Measurements from ENCODE around the gene CYP4F8. TPM values are rescaled to one million over a fixed set of nuclear protein-coding genes. Genes with fewer than 3 reads are reported as not detected.
A peak's percentile ranks its signal among the peaks of the same experiment; 100 is the strongest.
"Not testable (repeated sequence)": the region's sequence is repeated elsewhere in the genome, so short reads cannot be mapped to it uniquely, and the experiment has no call there.

The CYP4F8 gene
- polyA plus RNA-seq, 2 donors = 0.10 to 0.19 TPM

DNA sequence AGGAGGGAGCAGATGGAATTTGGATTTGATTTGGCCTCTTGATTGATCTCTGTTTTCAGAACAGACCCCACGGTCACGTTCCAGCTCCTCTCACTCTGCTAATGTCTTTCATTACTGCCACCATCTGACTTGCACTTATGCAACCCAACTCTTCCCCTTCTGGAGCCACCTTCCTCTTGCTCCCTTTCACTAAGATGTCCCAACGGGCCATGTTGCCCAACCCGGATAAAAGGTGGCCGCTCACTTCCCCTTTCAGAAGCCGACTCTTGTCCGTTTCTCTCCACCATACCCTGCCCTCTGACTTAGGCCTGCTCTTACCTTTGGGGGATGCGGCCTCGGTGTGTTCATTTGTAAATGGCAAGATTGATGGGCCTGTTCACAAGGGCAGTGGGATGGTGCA is 27.4 kb upstream of the CYP4F8 start:
- H3K4me3 ChIP-seq (ENCODE audit: low read depth in 1 of 2, low read length in 2 of 2) = no peak overlapping the region
- peaks cover 0 to 6% of the 10 kb centered on the region in 2 donors for H3K4me1 ChIP-seq (ENCODE audit: control insufficient read depth in 2 of 2, insufficient read depth in 2 of 2, low read length in 1 of 2)
- no peaks in the 10 kb centered on the region for H3K36me3 ChIP-seq (ENCODE audit: control insufficient read depth in 2 of 2, insufficient read depth in 2 of 2, low read length in 1 of 2)
- H3K9me3 ChIP-seq (ENCODE audit: control insufficient read depth in 2 of 2, insufficient read depth in 1 of 2, low read depth in 1 of 2, low read length in 1 of 2) = peaks cover 0 to 2% of the 10 kb centered on the region in 2 donors
- H3K27ac ChIP-seq (ENCODE audit: low read depth in 2 of 2, low read length in 1 of 2) = no peak overlapping the region
- peaks cover 2 to 8% of the 10 kb centered on the region in 2 donors for H3K27me3 ChIP-seq (ENCODE audit: control insufficient read depth in 1 of 2, insufficient read depth in 2 of 2, low read length in 2 of 2)
- WGBS, 2 donors = 84% methylated on average over 9 of the region's 9 CpGs

DNA sequence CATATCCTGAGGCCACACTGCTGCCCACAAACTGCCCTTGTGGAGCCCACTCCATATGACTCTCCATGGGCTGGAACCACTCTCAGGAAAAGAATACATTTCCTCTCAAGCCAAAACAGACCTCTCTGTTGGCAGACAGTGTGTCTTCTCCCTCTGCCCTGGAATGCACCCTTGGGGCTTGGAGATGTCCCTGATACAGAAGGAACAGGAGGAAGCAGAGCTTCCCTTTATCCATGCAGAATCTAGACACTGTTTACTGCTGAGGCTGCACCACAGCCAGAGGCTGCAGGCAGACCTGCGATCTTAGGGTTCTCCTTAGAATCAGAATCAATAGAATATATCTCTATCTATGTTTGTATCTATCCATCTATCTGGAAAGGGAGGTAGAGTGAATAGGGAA is 26.8 kb upstream of the CYP4F8 start:
- Histone ChIP-seq H3K27ac (ENCODE audit: low read depth in 2 of 2, low read length in 1 of 2) (no peak overlapping the region), H3K36me3 (ENCODE audit: control insufficient read depth in 2 of 2, insufficient read depth in 2 of 2, low read length in 1 of 2) (no peaks in the 10 kb centered on the region), H3K9me3 (ENCODE audit: control insufficient read depth in 2 of 2, insufficient read depth in 1 of 2, low read depth in 1 of 2, low read length in 1 of 2) (peaks cover 0 to 2% of the 10 kb centered on the region in 2 donors), H3K27me3 (ENCODE audit: control insufficient read depth in 1 of 2, insufficient read depth in 2 of 2, low read length in 2 of 2) (peaks cover 2 to 5% of the 10 kb centered on the region in 2 donors), H3K4me3 (ENCODE audit: low read depth in 1 of 2, low read length in 2 of 2) (no peak overlapping the region), H3K4me1 (ENCODE audit: control insufficient read depth in 2 of 2, insufficient read depth in 2 of 2, low read length in 1 of 2) (peaks cover 0 to 6% of the 10 kb centered on the region in 2 donors)
- WGBS, 2 donors = 77 to 80% methylated on average over 1 of the region's 1 CpG

DNA sequence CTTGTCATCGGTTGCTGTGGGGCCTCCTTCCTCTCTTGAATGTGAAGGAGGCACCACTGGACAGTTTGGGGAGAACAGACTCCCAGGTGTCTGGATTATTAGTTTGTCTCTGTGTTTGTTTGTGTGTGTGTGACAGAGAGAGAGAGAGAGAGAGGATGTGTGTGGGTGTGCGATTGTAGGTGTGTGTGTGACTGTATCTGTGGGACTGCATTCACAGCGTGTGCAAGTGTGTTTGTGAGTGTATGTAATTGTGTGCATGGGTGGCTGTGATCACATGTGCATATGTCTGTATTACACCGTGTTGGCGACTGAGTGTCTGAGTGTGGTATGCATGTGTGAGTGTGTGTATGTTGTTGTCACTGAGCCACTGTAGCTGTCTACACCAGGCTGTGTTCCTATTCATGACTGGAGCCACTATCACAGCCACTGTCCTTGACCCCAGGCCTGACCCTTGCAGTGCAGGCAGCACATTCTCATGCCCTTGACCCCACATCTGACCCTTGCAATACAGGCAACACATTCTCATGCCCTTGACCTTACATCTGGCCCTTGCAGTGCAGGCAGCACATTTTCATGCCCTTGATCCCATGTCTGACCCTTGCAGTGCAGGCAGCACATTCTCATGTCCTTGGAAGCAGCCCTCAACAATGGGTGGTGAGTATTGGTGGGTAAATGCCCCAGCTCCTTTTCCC is 25.1 kb upstream of the CYP4F8 start:
- H3K9me3 ChIP-seq (ENCODE audit: control insufficient read depth in 2 of 2, insufficient read depth in 1 of 2, low read depth in 1 of 2, low read length in 1 of 2) = peaks cover 0 to 2% of the 10 kb centered on the region in 2 donors
- no peak overlapping the region for H3K27ac ChIP-seq (ENCODE audit: low read depth in 2 of 2, low read length in 1 of 2)
- peaks cover 0 to 2% of the 10 kb centered on the region in 2 donors for H3K27me3 ChIP-seq (ENCODE audit: control insufficient read depth in 1 of 2, insufficient read depth in 2 of 2, low read length in 2 of 2)
- no peak overlapping the region for H3K4me3 ChIP-seq (ENCODE audit: low read depth in 1 of 2, low read length in 2 of 2)
- no peaks in the 10 kb centered on the region for H3K36me3 ChIP-seq (ENCODE audit: control insufficient read depth in 2 of 2, insufficient read depth in 2 of 2, low read length in 1 of 2)
- WGBS, 2 donors = 74 to 88% methylated on average over 5 of the region's 5 CpGs
- H3K4me1 ChIP-seq (ENCODE audit: control insufficient read depth in 2 of 2, insufficient read depth in 2 of 2, low read length in 1 of 2) = no peaks in the 10 kb centered on the region

DNA sequence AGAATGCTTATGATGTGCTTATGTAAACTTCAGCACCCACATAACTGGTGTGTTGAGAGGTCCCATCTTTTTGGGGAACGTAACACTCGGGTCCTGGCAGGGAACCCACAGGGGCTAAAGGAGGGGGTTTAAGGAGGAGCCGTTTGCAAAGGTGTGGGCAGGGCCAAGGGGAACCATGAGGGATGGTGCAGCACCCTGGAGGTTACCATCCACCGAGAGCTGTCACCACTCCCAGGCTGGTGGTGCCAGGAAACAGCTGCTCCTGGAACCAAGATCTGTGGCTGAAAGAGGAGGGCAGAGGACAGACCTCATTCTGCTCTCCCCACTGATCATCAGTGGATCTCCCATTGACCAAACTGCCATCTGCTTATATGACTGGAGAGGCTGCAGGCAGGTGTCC is 23.2 kb upstream of the CYP4F8 start:
- Histone ChIP-seq H3K27ac (ENCODE audit: low read depth in 2 of 2, low read length in 1 of 2) (no peak overlapping the region), H3K4me3 (ENCODE audit: low read depth in 1 of 2, low read length in 2 of 2) (no peak overlapping the region), H3K9me3 (ENCODE audit: control insufficient read depth in 2 of 2, insufficient read depth in 1 of 2, low read depth in 1 of 2, low read length in 1 of 2) (peaks cover 0 to 2% of the 10 kb centered on the region in 2 donors), H3K36me3 (ENCODE audit: control insufficient read depth in 2 of 2, insufficient read depth in 2 of 2, low read length in 1 of 2) (no peaks in the 10 kb centered on the region), H3K27me3 (ENCODE audit: control insufficient read depth in 1 of 2, insufficient read depth in 2 of 2, low read length in 2 of 2) (peaks cover 0 to 2% of the 10 kb centered on the region in 2 donors), H3K4me1 (ENCODE audit: control insufficient read depth in 2 of 2, insufficient read depth in 2 of 2, low read length in 1 of 2) (no peaks in the 10 kb centered on the region)
- WGBS, 2 donors = 68 to 72% methylated on average over 4 of the region's 4 CpGs

- H3K36me3 ChIP-seq (ENCODE audit: control insufficient read depth in 2 of 2, insufficient read depth in 2 of 2, low read length in 1 of 2); H3K4me1 ChIP-seq (ENCODE audit: control insufficient read depth in 2 of 2, insufficient read depth in 2 of 2, low read length in 1 of 2); H3K27ac ChIP-seq (ENCODE audit: low read depth in 2 of 2, low read length in 1 of 2); H3K27me3 ChIP-seq (ENCODE audit: control insufficient read depth in 1 of 2, insufficient read depth in 2 of 2, low read length in 2 of 2); H3K4me3 ChIP-seq (ENCODE audit: low read depth in 1 of 2, low read length in 2 of 2); H3K9me3 ChIP-seq (ENCODE audit: control insufficient read depth in 2 of 2, insufficient read depth in 1 of 2, low read depth in 1 of 2, low read length in 1 of 2): not testable (repeated sequence)
- 20 to 33% methylated on average over 3 to 5 of the region's 5 CpGs for WGBS, 2 donors
Observed at GRCh38 chr19:15592506-15592905, 22.5 kb upstream of the CYP4F8 start.

- not testable (repeated sequence) for H3K9me3 ChIP-seq (ENCODE audit: control insufficient read depth in 2 of 2, insufficient read depth in 1 of 2, low read depth in 1 of 2, low read length in 1 of 2); H3K36me3 ChIP-seq (ENCODE audit: control insufficient read depth in 2 of 2, insufficient read depth in 2 of 2, low read length in 1 of 2); H3K4me1 ChIP-seq (ENCODE audit: control insufficient read depth in 2 of 2, insufficient read depth in 2 of 2, low read length in 1 of 2); H3K4me3 ChIP-seq (ENCODE audit: low read depth in 1 of 2, low read length in 2 of 2); H3K27ac ChIP-seq (ENCODE audit: low read depth in 2 of 2, low read length in 1 of 2); H3K27me3 ChIP-seq (ENCODE audit: control insufficient read depth in 1 of 2, insufficient read depth in 2 of 2, low read length in 2 of 2)
- WGBS, 2 donors = 47 to 62% methylated on average over 4 of the region's 4 CpGs
Observed at GRCh38 chr19:15593766-15594165, 21.3 kb upstream of the CYP4F8 start.

DNA sequence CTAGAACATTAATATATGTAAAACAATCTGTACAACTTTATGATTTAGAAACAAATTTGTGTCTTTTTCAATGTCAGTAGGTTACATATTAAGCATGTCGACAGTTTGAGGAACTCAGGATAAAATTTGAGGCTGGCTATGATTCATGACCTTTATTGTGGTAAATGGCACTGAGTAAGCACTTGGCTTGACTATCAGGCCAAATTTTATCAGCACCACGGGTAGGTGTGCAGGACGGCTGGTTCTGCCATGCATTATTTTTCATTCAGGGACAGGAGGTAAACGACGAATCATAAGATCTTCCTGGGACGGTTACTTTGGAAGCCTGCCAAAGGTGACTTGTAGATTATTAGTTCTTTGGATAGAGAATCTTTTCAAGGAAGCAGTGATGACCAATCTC is 19.9 kb upstream of the CYP4F8 start:
- H3K36me3 ChIP-seq (ENCODE audit: control insufficient read depth in 2 of 2, insufficient read depth in 2 of 2, low read length in 1 of 2) = no peaks in the 10 kb centered on the region
- peaks cover 0 to 2% of the 10 kb centered on the region in 2 donors for H3K27me3 ChIP-seq (ENCODE audit: control insufficient read depth in 1 of 2, insufficient read depth in 2 of 2, low read length in 2 of 2)
- no peaks in the 10 kb centered on the region for H3K4me1 ChIP-seq (ENCODE audit: control insufficient read depth in 2 of 2, insufficient read depth in 2 of 2, low read length in 1 of 2)
- H3K9me3 ChIP-seq (ENCODE audit: control insufficient read depth in 2 of 2, insufficient read depth in 1 of 2, low read depth in 1 of 2, low read length in 1 of 2) = peaks cover 0 to 2% of the 10 kb centered on the region in 2 donors
- 27 to 31% methylated on average over 6 of the region's 6 CpGs for whole genome bisulfite sequencing, 2 donors
- peak overlapping the region in 1 of 2 donors; percentile 65 for H3K27ac ChIP-seq (ENCODE audit: low read depth in 2 of 2, low read length in 1 of 2)
- no peak overlapping the region for H3K4me3 ChIP-seq (ENCODE audit: low read depth in 1 of 2, low read length in 2 of 2)

- not testable (repeated sequence) for H3K4me1 ChIP-seq (ENCODE audit: control insufficient read depth in 2 of 2, insufficient read depth in 2 of 2, low read length in 1 of 2); H3K27ac ChIP-seq (ENCODE audit: low read depth in 2 of 2, low read length in 1 of 2); H3K9me3 ChIP-seq (ENCODE audit: control insufficient read depth in 2 of 2, insufficient read depth in 1 of 2, low read depth in 1 of 2, low read length in 1 of 2); H3K36me3 ChIP-seq (ENCODE audit: control insufficient read depth in 2 of 2, insufficient read depth in 2 of 2, low read length in 1 of 2); H3K4me3 ChIP-seq (ENCODE audit: low read depth in 1 of 2, low read length in 2 of 2); H3K27me3 ChIP-seq (ENCODE audit: control insufficient read depth in 1 of 2, insufficient read depth in 2 of 2, low read length in 2 of 2)
- WGBS, 2 donors = 87 to 88% methylated on average over 20 to 27 of the region's 27 CpGs
Observed at GRCh38 chr19:15607978-15608925, 6.8 kb upstream of the CYP4F8 start.

DNA sequence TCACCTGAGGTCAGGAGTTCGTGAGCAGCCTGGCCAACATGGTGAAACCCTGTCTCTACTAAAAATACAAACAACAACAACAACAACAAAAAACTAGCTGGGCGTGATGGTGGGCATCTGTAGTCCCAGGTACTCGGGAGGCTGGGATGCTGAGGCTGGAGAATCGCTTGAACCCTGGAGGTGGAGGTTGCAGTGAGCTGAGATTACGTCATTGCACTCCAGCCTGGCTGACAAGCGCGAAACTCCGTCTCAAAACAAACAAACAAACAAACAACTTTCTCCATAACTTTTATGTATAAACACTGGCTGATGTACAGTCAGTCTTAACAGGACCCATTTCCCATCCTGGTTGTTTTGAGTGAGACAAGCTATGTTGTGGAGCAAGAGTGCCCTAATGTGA is 5.8 kb upstream of the CYP4F8 start:
- no peaks in the 10 kb centered on the region for H3K9me3 ChIP-seq (ENCODE audit: control insufficient read depth in 2 of 2, insufficient read depth in 1 of 2, low read depth in 1 of 2, low read length in 1 of 2)
- WGBS, 2 donors = 79 to 80% methylated on average over 8 of the region's 8 CpGs
- H3K27ac ChIP-seq (ENCODE audit: low read depth in 2 of 2, low read length in 1 of 2) = no peak overlapping the region
- H3K4me1 ChIP-seq (ENCODE audit: control insufficient read depth in 2 of 2, insufficient read depth in 2 of 2, low read length in 1 of 2) = no peaks in the 10 kb centered on the region
- no peaks in the 10 kb centered on the region for H3K36me3 ChIP-seq (ENCODE audit: control insufficient read depth in 2 of 2, insufficient read depth in 2 of 2, low read length in 1 of 2)
- no peak overlapping the region for H3K4me3 ChIP-seq (ENCODE audit: low read depth in 1 of 2, low read length in 2 of 2)
- no peaks in the 10 kb centered on the region for H3K27me3 ChIP-seq (ENCODE audit: control insufficient read depth in 1 of 2, insufficient read depth in 2 of 2, low read length in 2 of 2)

Data from esophagus (tissue), 2 donors.